HG02759 (cell line): ENCODE measurements around the gene KRT6A.

ENCODE experiments used
- ATAC-seq: cut with Tn5 transposase; IDR thresholded peaks from one replicate; pipeline ENCODE4 v1.9.1; 2021; ENCODE audit warnings: mild to moderate bottlenecking, moderate library complexity; ENCODE audit not compliant: unreplicated experiment

KRT6A gene

DNA sequence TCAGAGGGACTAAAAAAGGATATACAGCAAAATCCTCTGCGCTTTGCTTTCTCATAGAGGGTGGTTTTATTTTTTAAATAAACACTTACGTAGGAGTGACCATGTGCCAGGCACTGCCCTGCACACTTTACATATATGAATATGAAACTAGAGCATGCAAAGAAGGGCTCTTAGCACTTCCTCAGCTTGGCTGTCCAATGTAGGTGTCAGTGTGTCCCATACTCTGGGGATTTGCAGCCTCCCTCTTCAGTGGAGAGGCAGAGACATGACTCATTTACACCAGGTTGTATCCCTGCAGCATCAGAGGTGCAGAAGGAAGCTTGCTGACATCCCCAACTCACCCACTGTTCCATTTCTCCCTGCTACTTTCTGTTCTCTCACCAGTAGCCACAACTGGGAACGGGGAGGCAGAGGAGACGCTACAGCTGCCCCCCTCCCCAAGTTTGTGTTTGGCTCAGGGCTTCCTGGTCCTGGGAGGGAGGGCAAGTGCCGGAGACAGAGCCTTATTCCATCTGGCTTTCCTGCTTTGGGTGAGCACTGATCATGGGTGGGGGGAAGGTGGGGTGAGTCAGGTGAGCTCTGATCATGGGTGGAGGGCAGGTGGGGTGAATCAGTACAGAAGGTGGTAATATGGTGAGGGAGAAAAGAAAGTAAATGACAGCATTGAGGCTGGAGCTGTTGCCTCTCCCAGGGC, 32.0 kb upstream of the KRT6A start:
- no peak for ATAC-seq

DNA sequence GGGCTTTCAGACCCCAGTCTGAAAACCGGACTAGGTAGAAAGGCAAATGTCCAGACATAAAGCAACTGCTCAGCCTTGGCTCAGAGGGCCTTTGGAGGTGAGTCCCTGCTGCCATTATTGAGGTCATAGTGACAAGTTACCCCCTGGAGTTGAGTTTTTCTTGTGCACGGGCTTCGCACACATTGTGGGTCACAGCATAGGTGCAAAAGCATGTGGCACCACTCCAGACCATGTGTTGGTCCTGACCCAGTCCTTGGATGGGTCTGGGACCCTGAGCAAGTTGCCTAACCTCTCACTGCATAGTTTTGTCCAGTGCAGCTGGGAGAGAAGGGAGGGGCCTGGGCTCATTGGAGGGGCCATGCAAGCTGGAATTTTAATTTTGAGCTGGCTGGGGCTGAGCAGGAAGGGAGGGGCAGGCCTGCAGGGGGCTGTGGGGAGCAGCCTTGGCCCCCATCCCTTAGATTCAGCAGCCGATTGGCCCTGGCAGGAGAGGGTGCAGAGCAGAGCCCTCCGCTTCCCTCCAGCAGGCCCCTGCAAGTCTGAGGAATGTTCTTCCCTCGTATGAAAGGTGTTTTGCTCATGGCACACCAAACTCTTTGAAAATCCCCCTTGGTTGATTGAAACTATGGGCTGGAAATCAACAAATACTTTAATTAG, 31.3 kb upstream of the KRT6A start:
- no peak for ATAC-seq

DNA sequence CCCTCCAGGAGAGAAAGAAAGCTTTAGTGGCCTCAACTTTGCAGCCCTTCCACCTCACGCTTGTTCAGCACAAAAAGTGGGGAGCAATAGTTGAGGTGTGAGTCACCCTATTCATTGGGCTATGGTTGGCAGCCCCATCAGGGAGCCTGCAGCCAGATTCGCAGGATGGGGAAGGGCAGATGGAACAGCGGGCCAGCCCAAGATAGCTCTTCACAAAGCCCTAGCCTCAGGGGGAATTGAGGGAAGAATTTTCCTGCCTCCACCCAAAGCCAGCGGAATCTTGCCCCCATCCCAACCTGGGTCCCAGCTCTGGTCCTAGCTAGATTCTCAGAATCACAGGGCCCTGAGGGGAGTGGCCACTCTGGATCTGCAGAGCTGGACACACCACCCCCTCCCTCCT, 30.8 kb upstream of the KRT6A start:
- no peak for ATAC-seq

DNA sequence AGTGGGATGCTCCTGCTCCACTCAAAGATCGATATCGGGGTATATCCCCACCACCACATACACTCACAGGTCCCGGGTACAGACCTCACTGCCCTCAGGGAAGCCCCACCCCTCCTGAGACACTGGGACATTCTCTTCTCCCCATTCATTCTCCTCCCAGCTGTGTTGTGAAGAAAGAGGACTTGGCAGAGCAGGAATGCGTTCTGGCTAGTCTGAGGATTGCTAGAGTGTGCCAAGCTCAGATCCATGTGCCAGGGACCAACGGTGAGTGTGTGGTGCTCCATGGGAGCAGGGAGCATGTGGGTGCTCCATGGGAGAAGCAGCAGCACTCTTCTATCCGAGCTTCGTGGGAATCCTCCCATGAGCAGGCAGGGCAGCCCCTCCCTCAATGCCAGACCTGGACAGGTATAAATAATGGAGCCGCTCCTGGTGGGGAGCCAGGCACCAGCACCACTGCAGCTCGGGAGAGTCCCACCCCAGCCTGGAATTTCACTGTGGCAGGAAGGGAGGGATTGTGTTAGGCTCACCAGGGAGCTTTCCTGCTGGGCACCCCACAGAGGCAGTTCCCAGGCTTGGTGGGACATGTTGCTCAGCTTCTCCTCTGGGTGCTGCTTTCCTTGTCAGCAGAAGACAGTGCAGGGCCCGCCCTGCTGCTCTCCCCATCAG, 29.4 kb upstream of the KRT6A start:
- no peak for ATAC-seq

DNA sequence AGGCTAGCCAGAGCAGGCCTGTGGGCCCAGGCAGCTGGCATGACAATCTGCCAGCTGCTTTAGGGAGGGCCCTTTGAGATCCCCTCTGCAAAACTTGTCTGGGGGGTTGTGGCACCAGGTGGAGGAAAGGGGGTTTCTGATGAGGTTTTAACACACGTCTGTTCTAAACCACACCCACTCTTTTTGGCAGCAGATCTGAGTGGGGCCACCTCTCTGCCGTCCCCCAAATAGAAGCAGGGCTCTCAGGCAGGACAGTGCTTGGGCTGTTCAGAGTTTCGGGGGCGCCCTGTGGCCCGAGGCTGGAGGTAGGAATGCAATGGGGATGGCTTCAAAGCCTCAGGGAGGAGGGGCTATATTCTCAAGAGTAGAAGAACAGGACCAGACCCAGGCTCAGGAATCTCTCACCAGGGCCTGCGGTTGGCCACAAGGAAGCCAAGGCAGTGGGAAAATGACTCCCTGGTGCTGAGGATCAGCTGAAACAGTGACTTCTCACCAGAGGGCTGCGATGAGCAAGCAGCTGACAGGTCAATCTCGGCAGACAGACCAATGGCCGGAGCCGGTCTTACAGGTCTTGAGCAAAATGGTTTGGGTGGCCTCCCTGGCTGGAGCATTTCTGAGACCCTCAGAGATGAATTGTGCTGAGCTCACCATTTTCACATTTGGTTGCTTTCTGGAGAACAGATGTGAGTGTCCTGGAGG, 28.7 kb upstream of the KRT6A start:
- no peak for ATAC-seq

DNA sequence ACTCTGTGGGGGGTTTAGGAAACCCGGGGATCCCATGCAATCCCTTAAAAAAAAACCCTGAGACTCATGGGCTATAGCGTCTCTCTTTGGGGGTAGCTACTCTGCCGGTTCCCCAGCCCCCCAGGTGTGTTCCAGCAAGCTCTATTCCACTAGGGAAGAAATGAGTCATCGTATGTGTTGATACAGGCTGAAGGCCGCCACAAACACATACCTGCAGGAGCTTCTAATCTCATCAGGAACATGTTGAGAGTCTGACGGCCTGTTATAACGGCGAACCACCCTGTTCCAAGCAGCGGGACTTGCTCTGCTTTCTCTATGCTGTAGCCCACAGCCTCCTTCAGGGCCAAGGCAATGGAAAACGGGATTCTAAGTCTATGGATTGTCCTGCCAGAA, 28.1 kb upstream of the KRT6A start:
- no peak for ATAC-seq

DNA sequence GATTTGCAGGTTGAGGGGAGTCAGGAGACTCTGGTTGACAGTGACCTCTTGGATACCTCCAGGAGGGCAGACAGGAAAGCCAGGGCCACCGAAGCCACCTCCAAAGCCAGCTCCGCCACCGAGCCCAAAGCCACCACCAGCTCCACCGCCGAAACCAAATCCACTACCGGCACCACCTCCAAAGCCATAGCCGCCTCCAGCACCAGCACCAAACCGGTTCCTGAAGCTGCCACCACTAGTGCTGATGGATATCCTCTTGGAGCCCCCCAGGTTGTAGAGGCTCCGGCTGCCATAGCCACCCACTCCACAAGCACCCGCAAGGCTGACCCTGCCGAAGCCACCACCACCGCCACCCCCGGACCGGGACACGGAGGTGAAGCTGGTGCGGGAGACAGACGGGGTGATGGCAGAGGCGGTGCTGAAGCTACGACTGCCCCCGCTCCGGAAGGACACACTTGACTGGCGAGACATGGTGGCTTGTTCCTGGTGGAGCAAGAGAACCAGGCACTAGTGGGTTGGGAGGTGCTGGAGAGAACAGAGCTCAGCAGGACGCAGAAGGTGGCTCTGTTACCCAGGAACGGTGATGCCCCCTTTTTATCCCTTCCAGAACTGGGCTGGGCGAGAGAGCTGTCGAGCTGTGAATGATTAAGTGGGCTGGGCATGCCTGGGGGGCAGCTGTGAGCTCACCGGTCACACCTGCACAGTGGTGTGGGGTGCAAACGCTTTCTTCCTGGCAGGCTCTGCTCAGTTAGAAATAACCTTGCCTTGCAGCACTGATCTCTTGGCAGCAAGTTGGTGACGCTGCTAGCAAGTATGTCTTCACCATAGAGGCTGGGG, 27.0 kb upstream of the KRT6A start, which contains the start of gene KRT5:
KRT5 (minus strand) TSS at position 569 of the 837 bp plus-strand sequence; CDS start at position 471, 98 bp downstream.
- ATAC-seq: no peak

DNA sequence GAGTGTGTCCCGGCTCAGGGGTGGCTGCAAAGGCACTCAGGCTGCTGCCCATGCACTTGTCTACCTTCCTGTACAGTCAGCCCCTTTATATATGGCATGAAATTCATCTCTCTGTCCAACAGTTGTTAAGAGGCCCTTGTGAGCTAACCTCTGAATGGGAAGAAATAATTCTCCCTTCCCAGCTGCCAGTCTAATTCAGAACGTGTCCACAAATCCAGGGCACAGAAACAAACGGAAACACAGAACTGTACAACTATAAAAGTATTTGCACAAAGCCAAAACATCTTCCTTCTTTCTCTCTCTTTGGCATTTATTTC, 26.3 kb upstream of the KRT6A start:
- ATAC-seq: no peak

DNA sequence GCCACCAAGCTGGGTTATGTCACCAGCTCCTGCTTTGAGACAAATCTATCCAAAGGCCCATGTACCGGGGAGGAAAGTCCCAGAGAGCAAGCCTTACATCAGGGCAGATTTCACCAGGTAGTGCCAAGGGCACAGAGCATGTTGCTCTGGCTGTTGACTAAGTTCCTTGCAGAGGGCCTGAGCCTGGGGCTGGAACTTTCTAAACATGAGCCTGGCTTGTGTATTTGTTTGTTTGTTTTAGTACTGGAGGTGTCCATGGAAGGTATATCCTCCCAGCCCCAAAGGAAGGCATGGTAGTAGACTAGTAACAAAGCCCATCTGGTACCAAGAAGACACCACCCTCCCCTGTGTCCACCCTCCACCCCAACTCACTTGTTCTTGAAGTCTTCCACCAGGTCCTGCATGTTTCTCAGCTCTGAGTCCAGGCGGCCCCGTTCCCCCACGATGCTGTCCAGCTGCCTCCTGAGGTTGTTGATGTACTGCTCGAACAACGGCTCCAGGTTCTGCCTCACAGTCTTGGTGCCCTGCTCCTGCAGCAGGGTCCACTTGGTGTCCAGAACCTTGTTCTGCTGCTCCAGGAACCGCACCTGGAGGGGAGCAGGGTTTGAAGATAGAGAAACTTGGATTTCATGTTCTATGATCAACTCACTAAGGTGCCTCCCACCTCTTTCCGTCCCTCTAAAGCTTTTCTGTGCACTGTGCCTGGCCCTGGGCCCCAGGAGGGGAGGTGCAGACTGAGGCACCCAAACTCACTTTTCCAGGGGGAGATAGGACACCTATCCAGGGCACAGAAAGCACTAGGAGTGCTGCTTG, 25.7 kb upstream of the KRT6A start:
- ATAC-seq: no peak

DNA sequence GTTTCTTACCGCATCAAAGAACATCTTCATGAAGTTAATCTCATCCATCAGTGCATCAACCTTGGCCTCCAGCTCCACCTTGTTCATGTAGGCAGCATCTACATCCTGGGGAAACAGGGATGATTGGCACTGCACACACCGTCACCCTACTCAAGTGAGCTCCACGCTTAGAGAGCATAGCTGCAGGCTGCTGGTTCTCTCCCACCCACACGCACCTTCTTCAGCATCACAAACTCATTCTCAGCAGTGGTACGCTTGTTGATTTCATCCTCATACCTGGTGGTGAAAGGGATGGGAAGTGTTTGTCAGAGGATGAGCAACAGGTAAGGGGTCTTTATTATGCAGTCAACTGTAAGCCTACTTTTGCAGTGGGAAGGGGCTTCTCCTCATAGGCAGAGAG, 24.8 kb upstream of the KRT6A start:
- ATAC-seq: no peak

DNA sequence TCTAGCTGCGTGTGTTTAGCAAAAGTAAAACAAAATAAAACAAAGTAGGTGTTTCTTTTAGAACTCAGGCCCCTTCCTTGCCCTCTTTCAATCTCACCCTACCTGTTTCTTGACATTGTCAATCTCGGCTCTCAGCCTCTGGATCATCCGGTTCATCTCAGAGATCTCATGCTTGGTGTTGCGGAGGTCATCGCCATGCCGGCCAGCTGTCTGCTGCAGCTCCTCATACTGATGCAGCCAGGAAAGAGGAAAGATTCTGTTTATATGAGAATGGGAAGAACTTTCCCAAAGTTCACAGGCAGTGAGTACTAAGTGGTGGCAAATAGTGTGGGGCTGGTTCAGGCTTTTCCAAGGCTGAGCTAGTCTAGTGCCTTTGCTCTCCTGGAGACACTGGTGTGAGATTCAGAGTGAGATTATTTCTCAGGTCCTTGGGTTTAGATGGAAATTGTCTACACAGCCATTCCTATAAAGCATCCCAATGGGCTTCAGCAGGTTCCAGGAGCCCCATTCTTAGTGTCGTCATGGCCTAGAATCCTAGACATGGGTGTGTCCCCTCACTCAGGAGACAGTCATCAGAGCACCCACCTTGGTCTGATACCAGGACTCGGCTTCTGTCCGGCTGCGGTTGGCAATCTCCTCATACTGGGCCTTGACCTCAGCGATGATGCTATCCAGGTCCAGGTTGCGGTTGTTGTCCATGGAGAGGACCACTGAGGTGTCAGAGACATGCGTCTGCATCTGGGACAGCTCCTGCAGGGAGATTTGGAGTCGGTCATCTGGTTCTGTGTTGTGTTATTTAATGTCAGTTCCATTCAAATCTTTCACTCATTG, 24.2 kb upstream of the KRT6A start:
- ATAC-seq: no peak

DNA sequence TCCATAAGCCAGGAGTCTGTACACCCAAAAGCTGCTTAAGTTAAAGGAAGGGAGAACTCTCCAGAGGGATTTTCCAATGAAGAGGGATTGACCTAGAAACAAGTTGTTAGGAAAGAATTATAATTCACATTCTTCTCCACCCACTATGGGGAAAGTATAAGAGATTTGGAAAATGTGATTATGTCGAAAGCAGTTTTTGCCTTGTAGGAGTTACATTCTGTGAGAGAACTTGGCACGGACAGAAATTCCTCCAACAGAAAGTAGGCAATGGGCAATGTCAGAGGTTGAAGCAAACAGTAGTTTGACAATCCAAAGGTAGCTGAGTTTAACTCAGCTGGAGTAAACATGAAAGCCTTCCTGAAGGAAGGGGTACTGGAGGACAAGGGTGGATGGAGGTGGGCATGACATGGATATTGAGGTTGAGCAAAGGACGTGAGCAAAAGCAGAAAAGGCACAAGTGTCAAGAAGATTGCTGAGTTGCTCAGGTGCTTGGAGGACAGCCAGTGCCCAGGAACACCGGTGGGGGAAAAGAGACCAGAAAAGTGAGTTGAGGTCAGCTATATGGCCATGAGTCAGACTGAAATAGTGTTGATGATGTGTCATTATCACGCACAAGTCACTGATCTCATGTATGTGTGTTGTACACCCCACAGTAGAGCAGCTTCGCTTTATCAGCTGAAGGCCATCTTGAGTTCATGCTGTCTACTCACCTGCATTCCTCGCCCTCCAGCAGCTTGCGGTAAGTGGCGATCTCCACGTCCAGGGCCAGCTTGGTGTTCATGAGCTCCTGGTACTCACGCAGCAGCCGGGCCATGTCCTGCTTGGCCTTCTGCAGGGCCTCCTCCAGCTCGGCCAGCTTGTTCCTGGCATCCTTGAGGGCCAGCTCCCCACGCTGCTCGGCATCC, 23.1 kb upstream of the KRT6A start:
- ATAC-seq: no peak

DNA sequence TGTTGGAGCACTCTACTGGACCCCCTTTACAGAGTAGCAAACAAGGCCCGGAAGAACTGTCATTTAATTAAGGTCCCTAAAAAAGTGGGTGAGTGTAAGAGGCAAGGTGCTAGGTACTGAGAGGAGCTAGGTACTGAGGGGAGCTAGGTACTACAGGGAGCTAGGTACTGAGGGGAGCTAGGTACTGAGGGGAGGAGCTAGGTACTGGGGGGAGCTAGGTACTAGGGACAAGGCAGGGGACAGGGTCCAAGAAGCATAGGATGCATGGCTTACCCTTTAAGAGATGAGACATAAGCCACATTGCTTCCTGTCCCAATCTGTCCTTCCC, 22.2 kb upstream of the KRT6A start:
- ATAC-seq: no peak

DNA sequence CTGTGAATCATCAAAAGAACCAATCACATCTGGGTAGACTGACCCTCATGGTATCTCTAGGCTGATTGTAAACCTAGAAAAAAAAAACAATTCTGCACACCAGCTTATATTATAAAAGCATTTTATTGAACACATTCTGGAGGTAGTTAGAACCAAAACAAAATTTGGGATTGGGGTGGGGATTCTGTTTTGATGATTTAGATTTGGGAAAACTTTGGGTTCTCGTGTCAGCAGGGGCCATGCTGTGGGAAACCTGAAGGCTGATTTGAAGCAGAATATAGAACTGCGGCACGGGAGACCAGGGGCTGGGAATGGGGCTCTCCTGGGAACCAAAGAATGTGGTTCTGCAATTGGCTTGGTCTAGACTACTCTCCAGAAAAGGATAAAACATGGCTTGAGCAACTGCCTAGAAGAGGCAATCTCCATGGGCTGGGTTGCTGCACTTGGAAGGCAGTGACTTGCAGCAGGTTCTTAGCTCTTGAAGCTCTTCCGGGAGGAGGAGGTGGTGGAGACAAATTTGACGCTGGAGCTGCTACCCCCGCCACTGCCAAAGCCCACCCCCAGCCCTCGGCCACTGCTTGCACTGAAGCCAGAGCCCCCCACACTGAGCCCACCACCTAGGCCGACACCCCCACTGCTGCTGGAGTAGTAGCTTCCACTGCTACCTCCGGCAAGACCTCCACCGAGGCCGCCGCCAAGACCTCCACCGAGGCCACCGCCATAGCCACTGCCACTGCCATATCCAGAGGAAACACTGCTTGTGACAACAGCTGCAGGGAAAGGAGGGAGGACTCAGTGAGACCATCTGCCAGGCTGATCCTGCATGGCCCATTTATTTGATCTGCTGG, 21.6 kb upstream of the KRT6A start:
- ATAC-seq: no peak

DNA sequence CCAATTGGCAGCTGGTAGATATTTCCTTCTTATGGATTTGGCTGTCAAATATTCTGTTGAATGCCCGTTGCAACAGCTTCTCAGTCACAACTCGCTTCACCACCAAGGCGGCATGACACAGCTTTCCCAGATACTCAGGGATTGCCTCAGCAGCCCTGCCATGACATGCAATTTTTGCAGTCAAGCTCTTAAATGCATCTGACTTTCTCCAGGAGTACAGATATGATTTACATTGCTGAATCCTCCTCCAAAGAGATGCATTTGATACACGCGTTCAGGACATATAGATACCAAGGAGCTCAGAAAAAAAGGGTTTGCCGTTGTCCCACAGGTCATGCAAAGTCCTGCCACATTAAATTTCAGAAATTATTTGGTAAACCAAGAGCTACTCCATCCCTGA, 20.7 kb upstream of the KRT6A start:
- ATAC-seq: no peak

DNA sequence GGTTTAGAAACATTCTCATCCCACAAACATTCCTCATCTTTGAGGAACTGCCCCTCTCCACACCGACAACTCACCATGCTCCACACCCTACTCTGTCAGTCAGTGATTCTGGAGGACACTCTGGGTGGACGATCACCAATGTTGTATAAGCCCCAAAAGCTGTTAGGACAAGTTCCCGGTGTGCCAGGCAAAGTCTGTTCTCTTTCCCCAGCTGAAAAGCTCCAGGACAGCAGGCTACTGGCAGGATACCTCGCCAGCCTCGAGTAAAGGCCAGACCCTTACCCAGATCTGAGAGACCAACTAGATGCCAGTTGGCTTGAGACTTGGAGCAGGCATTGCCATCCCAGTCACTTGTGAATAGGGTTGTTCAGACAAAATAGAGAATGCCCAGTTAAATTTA, 15.2 kb upstream of the KRT6A start:
- no peak for ATAC-seq
